ENCODE measurements around the gene CALB2.

CALB2 gene

DNA sequence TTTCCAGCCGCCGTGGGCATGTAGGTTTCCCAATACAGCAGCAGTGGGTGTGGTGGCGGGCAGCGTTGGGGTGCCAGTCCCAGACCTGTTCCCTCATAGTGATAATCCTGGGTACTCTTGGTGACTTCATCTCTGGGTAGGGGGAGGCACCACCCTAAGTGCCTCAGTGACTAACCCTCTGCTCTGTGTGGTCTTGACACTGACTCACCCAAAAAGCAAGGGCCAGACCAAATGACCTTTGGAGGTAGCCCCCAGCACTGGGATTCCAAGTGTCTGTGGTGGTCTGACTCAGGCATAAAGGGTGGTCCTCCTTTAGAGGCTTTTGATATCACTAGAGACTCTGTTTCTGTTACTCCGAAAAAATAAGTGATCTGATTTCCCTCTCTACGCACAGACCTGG lies 908 bp downstream of the CALB2 start:
- no peak overlapping the region for H3K4me3 ChIP-seq (ENCODE audit: low read depth, low read length)
- no peak for DNase-seq (ENCODE audit: low read depth)

DNA sequence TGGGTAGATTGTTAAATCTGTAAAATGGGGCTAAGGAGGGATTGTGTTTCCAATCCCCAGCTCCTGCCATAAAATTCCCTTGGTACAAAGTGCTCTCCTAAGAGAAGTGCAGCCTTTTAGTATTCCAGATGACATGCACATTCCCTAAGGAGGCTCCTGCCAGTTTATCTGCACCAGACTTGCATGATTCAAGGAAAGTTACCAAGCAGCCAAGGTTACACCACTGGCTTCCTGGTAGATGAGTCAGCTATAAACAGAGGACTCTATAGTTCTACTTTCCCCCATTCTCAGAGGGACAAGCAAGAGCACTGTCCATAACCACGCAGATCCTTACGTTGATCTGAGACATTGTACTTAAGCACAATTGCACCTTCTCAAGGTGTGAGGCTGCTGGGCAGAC lies 1.9 kb downstream of the CALB2 start:
- no peak overlapping the region for H3K4me3 ChIP-seq (ENCODE audit: low read depth, low read length)
- DNase-seq (ENCODE audit: low read depth): no peak
- TF ChIP-seq, protein P1, sequence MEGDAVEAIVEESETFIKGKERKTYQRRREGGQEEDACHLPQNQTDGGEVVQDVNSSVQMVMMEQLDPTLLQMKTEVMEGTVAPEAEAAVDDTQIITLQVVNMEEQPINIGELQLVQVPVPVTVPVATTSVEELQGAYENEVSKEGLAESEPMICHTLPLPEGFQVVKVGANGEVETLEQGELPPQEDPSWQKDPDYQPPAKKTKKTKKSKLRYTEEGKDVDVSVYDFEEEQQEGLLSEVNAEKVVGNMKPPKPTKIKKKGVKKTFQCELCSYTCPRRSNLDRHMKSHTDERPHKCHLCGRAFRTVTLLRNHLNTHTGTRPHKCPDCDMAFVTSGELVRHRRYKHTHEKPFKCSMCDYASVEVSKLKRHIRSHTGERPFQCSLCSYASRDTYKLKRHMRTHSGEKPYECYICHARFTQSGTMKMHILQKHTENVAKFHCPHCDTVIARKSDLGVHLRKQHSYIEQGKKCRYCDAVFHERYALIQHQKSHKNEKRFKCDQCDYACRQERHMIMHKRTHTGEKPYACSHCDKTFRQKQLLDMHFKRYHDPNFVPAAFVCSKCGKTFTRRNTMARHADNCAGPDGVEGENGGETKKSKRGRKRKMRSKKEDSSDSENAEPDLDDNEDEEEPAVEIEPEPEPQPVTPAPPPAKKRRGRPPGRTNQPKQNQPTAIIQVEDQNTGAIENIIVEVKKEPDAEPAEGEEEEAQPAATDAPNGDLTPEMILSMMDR (IDR thresholded peaks at IDR 0.05; ENCODE audit: control insufficient read depth, extremely low read depth, insufficient read depth): no peak

More for the DNA sequence above, 908 bp downstream of the CALB2 start:
- TF ChIP-seq, protein P1 (IDR thresholded peaks at IDR 0.05; ENCODE audit: control insufficient read depth, extremely low read depth, insufficient read depth): no peak

DNA sequence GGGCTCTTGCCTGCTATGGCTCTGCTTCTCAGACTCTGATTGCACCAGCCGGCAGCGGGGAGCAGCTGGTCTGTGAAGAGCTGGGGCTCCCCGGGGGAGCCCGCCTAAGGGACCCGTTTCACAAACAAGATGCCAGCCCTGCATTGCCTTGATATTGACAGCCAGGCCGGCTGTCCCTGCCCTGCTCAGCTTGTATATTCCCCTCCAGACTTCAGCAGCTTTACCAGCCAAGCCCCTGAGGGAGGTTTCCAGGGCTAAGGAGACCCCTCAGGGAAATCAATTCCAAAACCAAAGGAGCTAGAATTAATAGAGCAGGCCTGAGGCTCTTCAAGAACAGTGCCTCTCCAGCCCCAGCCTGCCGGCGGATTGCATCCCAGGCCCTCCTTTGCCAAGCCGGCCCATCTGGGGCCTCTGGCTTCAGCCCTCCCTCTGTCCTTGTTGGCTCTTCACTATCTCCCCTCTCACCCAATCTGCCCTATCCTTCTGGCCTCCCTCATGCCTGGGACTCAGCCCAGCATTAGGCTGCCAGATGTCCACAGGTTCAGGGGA lies 5.7 kb downstream of the CALB2 start:
- no peak for DNase-seq (ENCODE audit: low read depth)
- no peak overlapping the region for H3K4me3 ChIP-seq (ENCODE audit: low read depth, low read length)
- TF ChIP-seq, protein P1 (IDR thresholded peaks at IDR 0.05; ENCODE audit: control insufficient read depth, extremely low read depth, insufficient read depth): no peak

DNA sequence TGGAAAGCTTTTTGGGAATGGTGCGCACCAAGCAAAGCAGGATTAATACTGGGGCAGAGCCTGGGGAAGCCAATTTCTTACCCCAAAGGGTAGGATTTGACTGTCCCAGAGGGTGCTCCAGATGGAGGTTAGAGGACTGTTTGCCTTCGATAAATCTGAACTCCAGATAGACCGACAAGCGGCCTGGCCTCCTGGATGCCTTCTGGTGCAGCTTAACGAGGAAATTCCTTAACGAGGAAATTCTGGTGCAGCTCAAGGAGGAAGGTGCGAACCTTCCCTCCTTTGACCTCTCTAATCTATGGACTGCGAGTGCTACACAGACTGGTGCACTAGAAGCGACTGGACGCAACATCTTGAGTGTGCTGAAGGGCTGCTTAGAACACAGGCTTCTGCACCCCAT lies 6.5 kb downstream of the CALB2 start:
- DNase-seq (ENCODE audit: low read depth): no peak
- TF ChIP-seq, protein P1 (IDR thresholded peaks at IDR 0.05; ENCODE audit: control insufficient read depth, extremely low read depth, insufficient read depth): no peak
- no peak overlapping the region for H3K4me3 ChIP-seq (ENCODE audit: low read depth, low read length)

DNA sequence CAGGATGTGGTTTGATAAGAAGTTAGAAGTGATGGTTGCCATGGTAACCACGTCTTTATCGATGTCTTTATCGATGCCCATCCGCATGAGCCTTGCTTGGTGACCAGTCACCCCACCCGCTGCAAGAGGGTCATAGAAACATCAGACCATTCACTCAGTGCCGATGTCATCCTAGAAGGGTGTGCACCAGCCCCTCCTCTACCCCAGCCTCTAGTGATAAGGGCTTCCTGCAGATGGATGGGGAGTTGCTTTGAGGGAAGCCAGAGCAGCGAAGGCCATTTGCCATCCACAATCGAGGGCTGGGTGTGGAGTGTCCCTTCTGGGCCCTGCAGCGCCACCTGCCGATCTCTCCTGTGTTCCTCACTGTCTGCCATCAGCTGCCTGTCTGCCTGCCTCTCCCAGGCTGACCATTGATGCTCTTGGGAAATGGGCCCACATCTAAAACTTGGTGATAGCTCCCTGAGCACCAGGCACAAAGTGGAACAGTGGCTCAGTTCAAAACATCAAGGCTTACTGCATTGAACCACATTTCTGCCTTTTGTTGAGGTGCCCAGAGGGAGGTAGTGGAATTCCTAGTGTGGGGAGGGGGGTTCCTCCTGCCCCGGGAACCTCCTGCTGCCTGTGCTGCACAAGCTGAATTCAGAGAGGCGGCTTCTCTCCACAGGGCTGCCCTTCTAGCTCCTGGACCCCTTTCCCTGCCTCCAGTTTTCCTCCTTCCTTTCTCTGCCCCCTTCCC lies 8.9 kb downstream of the CALB2 start:
- DNase-seq (ENCODE audit: low read depth): no peak
- no peak overlapping the region for H3K4me3 ChIP-seq (ENCODE audit: low read depth, low read length)
- TF ChIP-seq, protein P1 (IDR thresholded peaks at IDR 0.05; ENCODE audit: control insufficient read depth, extremely low read depth, insufficient read depth): peak; percentile 83

DNA sequence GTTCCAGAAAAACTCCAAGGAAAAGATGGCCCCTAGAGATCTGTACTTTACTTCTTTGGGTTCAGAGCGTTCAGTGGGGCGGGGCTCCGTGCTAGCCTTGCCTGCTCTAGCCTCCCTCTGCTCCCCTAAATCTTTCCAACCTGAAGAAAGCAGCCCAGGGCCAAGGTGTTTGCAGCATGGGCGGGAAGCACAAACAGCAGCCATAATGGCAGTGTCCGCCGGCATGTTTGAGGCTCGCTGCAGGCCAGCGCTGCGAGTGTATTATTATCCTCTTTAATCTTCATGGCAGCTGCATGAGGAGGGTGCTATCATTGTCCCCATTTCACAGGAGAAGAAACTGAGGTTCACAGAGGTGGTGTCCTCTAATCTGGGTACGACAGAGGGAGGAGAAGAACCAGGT lies 10.4 kb downstream of the CALB2 start:
- TF ChIP-seq, protein P1 (IDR thresholded peaks at IDR 0.05; ENCODE audit: control insufficient read depth, extremely low read depth, insufficient read depth): no peak
- no peak for DNase-seq (ENCODE audit: low read depth)
- H3K4me3 ChIP-seq (ENCODE audit: low read depth, low read length): no peak overlapping the region

DNA sequence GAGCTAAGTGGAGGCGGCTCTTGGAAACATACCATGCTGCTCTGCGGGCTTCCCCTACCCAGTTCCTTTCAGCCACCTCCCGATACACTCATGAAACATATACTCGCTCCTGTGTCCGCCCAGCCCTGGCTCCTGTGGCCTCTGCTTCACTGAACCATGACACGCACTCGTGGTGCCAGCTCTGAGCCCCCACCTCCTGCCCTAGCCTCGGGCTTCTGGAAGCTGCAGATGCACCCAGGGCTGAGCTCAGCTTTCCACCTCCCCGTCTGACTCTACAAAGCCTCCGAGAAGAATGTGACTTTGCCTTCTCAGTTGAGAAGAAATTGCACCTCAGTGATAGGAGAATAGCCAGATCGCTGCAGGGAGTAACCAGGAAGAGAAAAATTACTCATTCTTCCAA lies 11.0 kb downstream of the CALB2 start:
- no peak overlapping the region for H3K4me3 ChIP-seq (ENCODE audit: low read depth, low read length)
- TF ChIP-seq, protein P1 (IDR thresholded peaks at IDR 0.05; ENCODE audit: control insufficient read depth, extremely low read depth, insufficient read depth): no peak
- no peak for DNase-seq (ENCODE audit: low read depth)
